GM19328 (cell line): Measurements from ENCODE around the gene XRCC4.
"Not testable (repeated sequence)": the region's sequence is repeated elsewhere in the genome, so short reads cannot be mapped to it uniquely, and the experiment has no call there.

Source experiments
- ATAC-seq: cut with Tn5 transposase; IDR thresholded peaks from one replicate; pipeline ENCODE4 v1.9.1; 2021; ENCODE audit warnings: mild to moderate bottlenecking, moderate library complexity; ENCODE audit not compliant: unreplicated experiment

Gene XRCC4

DNA sequence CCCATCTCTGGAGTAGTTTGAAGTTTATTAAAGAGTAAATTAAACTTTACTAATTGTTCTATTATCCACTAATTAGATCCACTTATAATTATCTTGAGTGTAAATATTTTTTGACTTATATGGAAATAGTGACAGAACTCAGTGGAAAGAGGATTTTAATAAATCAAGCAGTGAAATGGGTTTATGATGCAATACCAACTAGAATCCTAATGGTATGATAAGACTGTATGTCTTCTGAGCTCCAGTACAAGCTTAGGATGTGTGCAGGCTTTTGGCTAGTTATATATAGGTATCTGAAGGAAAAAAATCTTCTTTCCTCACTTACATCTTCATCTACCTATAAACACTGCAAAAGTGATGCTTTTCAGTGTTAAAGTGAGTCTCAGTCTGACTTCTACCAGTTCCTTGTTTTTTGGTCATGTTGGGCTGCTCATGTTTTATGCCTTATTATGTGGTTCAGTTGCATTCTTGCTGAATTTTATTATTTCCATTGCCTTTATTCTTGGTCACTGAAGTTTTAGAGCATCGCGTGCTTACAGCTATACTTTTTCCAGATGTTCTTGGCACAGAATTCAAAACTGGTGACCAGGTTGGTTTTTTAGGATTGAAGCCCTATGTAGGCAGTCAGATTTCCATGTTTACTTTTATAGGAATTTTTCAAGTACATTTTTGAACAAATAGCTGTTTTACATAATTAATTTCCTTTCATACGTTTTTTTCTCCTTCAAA is 30.5 kb downstream of the XRCC4 start:
- ATAC-seq = no peak

DNA sequence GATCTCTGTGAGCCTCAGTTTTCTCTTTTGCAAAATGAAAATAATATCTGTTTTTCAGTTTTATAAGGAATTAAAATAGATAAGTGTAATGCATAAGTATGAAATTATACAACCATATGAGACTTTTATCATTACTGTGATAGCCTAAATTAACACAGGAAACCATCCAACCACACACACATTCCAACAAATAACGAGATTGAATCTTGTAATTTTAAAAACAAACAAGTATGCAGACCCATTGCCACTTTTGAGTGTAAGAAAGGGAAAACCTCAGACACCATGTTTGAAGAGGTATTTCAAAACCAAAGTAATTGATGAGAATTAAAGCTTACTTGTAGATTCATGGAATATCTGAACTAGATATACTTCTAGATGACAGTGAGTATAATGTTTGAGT is 32.0 kb downstream of the XRCC4 start:
- no peak for ATAC-seq

DNA sequence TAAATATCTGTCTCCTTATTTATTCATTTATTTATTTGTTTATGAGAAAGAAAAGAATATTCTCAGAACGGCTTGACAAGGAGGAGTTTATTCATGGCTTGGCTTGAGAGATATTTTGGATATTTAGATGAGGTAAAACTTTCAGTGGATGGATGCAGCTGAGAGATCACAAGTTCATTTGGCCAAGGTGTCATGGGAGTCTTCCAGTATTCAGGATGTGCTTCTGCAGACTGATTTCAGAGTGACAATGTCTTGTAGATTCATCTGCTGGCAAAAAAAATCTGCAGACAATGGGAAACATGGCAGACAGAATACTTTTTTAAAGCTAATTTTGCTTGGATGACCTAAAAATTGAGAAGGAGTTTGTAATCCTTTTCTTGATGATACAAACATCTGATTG is 38.5 kb downstream of the XRCC4 start:
- ATAC-seq = no peak

DNA sequence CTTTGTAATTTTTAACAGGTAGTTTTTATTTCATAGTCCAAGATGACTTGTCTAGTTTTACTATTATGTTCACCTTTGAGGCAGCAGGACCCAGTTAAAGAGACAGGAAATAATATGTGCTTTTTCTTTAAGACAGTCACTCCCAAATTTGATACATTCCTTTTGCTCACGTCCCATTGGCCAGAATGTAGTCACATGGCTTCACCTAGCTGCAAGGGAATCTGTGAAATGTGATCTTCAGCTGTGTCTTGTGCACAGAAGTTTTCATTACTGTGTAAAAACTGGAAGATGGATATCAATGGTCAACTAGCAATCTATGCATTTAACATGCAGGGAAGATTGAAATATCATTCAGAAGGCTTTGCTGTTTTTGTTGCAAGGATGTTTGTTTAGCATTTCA is 41.1 kb downstream of the XRCC4 start:
- ATAC-seq = no peak

DNA sequence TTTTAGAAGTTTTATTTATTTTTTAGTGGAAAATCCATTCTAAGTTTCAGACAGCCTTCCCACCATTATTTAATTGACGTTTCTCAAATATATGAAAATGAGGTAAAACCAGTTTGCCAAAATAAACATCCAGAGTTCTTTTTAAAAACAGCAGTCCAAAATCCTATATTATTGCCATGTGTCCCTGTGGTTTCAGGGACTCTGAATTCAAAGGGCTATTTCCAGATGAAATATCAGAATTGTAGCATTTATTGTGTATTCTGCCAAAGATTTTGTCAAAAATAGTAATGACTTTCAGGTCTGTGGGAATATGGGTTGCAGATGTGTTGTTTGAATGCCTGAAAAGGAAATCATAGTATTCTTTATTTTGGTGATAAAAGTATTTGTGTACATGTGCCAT is 41.6 kb downstream of the XRCC4 start:
- ATAC-seq = no peak

DNA sequence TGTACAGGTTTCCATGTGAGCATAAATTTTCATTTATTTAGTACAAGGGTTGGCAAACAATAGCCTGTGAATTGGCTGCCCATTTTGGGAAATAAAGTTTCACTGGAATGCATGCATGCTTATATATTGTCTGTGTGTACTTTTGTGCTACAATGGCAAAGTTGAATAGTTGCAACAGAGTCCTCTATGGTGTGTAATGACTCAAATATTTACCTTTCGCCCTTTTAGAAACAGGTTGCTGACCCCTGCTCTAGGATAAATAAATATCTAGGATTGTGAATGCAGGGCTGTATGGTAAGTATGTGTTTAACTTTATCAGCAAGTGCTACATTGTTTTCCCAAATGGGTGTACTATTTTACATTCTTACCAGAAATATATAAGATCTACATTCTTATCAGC is 47.2 kb downstream of the XRCC4 start:
- ATAC-seq = no peak

DNA sequence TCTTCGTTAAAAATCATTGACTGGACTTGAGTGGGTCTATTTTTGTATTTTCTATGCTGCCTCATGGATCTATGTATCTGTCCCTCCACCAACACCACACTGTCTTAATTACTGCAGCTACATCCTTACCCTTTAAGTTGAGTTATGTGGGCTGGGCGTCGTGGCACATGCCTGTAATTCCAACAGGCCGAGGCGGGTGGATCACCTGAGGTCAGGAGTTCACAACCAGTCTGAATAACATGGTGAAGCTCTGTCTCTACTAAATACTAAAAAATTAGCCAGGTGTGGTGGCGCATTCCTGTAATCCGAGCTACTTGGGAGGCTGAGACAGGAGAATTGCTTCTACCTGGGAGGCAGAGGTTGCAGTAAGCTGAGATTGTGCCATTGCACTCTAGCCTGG is 48.2 kb downstream of the XRCC4 start:
- ATAC-seq = no peak

DNA sequence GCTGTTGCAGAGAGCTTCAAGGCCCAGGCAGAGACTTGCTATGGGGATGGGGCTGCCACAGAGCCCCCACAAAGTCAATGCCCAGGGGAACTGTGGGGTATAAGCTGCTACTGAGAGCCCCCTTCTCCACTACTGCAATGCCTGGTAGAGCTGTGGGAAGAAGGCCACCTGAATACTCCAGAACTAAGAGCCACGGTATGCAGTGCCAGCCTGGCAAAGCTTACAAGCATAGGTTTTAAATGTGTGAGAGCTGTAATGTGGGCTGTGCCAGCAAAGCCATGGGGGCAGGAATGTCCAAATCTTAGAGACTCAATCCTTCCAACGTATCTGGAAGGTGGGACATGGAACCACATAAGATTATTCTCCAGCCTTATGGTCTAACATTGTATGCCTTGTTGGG is 49.2 kb downstream of the XRCC4 start:
- no peak for ATAC-seq

DNA sequence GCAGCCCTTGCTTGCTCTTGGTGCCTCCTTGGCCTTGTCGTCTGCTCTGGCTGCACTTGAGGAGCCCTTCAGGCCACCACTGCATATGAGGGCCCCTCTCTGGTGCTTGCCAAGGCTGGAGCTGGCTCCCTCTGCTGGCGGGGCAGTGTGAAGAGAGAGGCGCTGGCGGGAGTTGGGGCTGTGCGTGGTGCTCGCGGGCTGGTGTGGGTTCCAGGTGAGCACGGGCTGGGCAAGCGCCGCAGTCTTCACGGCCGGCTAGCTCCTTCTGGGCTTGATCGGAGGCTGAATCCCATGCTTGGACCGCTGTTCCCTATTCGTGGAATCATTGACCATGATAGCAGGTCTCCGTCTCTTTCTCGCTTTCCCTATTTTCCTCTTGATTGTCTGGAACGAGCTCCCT is 56.5 kb downstream of the XRCC4 start:
- no peak for ATAC-seq

DNA sequence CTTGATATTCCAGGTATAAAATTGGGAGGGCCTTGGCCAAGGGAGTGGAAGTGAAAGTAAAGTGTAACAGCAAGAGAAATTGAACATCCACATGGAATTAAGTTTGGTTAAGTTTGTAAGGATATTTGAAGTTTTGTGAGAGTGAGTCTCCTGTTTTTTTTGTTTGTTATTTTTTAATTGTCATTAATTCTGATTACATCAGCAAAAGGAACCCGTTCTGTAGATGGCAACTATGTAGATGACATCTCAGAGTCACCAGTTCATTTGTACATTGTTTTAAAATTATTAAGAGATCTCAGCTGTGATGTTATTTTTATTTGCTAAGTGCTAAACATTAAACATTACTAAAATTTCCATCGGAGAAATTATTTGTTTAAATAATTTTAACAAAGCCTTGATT is 65.2 kb downstream of the XRCC4 start:
- no peak for ATAC-seq

DNA sequence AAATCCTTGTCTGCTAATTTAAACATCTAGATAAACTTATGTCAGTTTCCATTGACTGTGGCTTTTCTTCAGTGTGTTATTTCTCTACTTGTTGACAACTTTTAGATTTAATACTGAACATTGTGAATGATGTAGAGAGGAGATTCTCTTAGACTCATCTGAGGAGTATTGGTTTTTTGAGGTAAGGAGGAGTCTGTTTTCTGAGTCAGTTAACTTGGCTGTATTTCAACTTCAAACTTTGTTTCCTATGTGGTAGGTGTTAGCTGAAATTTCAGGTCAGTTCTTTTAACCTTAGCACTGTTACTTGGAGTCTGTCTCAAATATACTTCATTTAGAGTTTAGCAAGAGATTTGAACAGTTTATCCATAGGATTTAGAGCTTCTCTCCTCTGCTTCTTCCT is 67.9 kb downstream of the XRCC4 start:
- no peak for ATAC-seq

DNA sequence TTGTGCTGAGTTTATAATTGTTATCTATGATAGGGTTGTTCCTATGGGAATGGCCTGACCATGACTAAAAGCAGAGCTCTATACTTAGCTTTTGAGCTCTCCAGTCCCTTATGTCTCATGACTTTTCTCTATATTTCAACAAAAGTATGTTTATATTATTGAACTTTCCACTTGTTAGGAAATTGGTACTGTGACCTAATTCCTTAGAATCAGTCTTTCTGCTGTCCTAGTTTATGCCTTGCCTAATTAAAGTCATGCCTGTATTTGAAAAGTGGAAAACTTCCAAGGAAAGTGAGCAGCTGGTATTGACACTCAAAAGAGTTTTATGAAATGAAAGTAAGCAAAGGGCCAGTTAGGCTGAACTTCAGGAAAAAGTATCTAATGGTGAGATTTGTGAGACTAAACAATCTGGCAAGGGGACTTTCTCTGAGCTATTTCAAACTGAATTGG is 68.6 kb downstream of the XRCC4 start:
- ATAC-seq = no peak

DNA sequence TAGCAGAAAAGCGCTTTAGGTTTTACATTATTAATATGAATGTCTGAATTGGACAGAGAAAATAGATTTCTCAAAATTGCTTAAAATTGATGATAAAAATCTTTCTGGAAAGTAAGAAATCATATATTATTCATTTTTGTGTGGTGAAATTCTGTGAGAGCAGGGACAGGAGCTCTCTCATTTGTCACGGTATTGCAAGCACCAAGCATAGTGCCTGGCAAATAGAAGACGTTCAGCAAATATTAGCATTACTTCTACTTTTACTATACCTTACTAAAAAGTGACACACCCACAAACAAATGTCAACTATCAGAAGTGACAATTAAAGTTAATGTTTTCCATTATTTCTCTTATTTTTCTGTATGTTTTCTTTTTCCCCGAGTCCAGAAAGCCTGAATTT is 69.1 kb downstream of the XRCC4 start:
- ATAC-seq = no peak

DNA sequence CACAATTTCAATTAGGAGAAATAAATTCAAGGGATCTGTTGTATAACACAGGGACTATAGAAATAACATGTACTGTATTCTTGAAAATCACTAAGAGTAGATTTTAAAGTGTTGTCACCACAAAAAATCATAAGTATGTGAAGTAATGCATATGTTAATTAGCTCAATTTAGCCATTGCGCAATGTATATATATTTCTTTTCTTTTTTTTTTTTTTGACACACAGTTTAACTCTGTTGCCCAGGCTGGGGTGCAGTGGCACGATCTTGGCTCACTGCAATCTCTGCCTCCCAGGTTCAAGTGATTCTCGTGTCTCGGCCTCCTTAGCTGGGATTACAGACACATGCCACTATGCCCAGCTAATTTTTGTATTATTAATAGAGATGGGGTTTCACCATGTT is 70.2 kb downstream of the XRCC4 start:
- no peak for ATAC-seq

DNA sequence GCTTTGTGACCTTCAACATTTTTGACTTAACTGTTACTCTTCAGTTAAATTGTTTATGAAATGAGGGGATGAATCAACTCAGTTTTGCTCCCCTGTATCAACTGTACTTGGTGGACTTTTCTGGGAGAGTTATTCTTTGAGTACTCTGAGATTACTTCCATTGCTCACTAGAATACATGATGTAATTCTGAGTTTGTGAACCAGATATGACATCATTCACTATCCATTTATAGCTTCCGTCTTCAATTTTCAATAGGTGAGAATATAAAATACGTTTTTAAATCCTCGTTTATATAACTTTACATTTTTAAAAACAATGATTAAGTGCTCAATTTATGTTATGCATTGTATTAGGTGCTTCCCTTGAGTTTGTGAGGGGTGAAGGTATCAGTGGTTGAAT is 71.0 kb downstream of the XRCC4 start:
- ATAC-seq = no peak

DNA sequence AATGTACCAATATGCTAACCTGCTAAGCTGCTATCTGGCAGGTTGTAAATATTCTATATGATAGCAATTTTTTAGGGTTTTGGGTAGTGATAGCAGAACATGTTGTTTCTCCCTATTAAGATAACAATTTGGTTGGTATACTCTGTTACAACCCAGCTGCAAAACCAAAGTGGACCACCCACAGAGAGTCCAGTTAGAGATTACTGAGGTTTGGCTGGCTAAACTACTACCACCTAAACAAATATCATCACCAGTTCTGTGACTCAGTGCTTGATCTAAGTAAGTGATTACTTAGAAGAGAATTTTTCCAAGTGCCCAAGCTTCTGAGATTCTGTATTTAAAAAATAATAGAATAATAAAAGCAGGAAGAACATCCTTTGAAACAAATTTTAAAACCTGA is 72.3 kb downstream of the XRCC4 start:
- no peak for ATAC-seq

DNA sequence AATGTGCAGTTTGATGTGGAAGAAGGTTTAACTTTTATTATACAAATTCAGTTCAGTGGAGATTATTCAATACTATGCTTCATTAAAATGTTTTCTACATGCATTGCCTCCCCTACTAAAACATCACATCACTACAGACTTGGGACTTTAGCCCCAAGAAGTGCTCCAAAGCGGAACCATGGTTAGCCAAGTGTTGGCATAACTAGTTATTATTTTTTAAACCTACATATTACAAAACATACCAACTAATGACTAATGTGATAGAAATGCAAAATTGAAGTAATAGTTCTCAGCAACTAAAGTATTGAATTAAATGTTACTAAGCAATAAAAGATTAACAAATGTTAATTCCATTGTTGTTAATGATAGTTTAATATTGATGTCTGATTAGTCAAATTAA is 74.5 kb downstream of the XRCC4 start:
- ATAC-seq = no peak

DNA sequence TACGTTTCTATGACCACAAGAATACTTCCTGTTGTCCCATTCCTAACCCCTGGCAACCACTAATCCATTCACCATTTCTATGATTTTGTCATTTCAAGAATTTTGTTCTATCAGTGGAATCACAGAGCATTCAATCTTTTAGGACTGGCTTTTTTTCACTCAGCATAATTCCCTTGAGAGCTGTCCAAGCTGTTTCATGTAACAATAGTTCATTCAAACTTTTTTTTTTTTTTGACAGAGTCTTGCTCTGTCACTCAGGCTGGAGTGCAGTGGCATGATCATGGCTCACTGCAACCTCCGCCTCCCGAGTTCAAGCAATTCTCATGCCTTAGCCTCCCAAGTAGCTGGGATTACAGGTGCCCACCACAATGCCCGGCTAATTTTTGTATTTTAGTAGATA is 75.6 kb downstream of the XRCC4 start:
- not testable (repeated sequence) for ATAC-seq

DNA sequence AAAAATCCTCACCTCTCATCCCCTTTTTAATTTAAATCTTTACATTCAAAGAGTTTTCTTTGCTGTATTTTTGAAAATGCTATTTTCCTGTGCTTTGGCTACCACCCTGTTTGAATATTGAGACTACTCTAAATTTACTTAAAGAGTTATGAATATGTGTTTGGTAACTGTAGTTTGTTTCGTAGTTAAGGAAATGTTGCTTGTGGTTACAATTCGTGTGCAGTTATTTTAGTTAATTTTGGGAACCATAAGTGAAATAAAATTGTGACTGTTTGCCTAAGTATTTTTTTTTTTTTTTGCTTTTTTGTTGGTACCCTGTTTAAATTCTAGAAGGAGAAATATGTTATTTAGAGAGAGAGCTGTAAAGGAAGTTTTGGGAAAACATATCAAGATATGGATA is 78.7 kb downstream of the XRCC4 start:
- ATAC-seq = no peak

DNA sequence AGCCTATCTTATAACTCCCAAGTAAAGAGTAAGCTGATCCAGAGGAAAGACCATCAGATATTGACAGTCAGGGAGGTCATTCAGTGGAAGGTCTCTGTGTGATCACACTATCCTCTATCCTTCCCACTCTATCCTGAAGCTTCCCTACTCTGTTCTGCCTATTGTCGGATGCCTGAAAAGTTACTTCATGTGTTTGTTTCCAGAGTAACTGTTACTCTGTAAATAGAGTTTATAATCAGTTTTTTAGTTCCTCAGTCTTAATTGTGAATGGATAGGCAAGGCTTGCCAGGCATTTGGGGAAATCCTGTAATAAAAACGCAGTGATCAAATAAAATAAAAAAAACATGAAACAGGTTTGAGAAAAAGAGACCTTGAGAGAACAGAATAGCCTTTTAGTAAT is 79.8 kb downstream of the XRCC4 start:
- no peak for ATAC-seq

DNA sequence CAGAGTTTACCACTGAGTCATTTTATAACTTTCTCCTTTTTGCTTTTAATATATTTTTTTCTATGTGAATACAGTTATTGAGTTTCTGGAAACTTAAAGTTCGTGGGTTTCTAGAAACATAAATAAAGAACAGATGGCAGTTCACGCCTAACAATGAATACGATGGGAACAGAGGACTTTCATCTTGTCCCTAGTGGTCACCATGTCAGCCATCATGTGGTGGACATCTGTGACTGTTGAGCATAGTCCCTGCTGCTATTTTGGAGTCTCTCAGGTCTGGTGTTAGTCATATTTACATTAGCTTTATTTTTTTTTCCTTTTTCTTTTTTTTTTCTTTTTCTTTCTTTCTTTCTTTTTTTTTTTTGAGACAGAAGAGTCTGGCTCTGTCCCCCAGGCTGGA is 85.3 kb downstream of the XRCC4 start:
- no peak for ATAC-seq

DNA sequence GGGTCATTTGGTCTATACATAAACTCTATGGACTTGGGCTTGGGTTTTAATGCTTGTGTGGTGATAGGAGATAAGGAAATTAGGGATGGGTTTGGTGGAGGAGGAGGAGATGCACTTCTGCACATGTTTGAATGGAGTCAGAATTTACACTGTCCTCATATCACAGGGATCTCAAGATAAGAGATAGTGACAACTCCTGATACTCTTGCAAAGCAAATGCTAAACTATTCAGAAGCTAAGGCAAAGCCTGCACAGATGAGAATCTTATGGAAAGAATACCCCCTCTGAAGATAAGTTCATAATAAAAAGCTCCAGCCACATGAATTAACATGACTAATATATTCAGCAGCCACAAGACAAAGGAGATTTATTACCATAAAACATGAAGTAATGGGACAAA is 90.2 kb downstream of the XRCC4 start:
- ATAC-seq = no peak

DNA sequence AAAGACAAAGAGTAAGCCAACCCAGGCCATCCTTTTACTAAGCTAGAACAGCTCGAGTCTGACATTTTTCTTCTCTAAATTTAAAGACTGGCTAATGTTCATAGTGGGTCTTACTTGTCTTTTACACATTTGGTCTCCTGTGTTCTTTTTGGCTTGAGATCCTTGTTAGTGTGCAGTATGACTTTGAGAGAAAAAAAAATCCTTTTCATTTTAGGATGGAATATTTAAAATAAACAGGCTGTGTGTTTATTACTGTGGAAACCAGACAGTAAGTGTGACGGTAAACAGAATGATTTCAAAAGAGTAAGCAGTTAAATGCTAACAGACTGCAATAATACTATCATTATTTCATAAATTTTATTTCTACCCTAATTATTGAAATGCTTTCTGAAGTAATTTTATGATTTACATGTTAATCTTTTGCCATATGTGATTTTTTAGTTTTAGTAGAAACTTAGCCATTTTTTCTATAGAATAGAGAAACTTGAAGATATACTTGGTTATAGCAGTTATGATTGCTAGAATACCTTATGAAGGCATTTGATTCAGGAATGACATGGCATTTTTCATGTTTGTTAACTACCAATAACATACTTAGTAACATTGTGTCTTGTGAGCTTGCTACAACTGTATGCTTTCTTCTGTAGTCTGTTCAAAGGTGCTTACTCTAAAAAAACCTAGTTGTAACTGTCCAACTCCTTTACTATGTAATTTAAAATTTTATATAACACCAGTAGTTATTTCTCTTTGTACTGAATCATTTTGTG is 92.4 kb downstream of the XRCC4 start:
- no peak for ATAC-seq
